Tibial artery (tissue), 4 donors: ENCODE measurements around the gene GCC2.
"Not testable (repeated sequence)": the region's sequence is repeated elsewhere in the genome, so short reads cannot be mapped to it uniquely, and the experiment has no call there.

ENCODE experiments used
- DNase-seq, 2 donors: peaks; one replicate each; pipeline ENCODE4 v3.0.0-alpha.2; 2019
- H3K27ac ChIP-seq, 2 donors: fragments of 200-600 bp; sonication (generic) in 1 of 2; 1 replicate in 1 of 2; 2 replicates in 1 of 2; pipeline ENCODE4 v1.5.1; 2018 to 2019; ENCODE audit warnings: mild to moderate bottlenecking in 1 of 2
- H3K27me3 ChIP-seq, 2 donors: fragments of 200-600 bp; sonication (generic) in 1 of 2; one replicate each; pipeline versions ENCODE4 v1.5.1 to v1.6.0; 2016 to 2019
- H3K36me3 ChIP-seq, 3 donors: fragments of 200-600 bp; sonication (generic) in 2 of 3; one replicate each; pipeline ENCODE4 v1.5.1; 2016 to 2019; ENCODE audit warnings: mild to moderate bottlenecking in 2 of 3
- H3K4me1 ChIP-seq, 4 donors: fragments of 200-600 bp; sonication (generic) in 2 of 4; 1 replicate in 3 of 4; 2 replicates in 1 of 4; pipeline ENCODE4 v1.5.1; 2016 to 2019
- H3K4me3 ChIP-seq, 2 donors: fragments of 200-600 bp; sonication (generic) in 1 of 2; 1 replicate in 1 of 2; 2 replicates in 1 of 2; pipeline ENCODE4 v1.5.1; 2018 to 2019; ENCODE audit warnings: mild to moderate bottlenecking in 2 of 2
- H3K9me3 ChIP-seq, 3 donors: fragments of 200-600 bp; sonication (generic) in 1 of 3; one replicate each; pipeline ENCODE4 v1.5.1; 2016 to 2019
- CTCF ChIP-seq, 2 experiments: fragments of 200-600 bp in 1 of 2; fragments of 450-650 bp in 1 of 2; IDR thresholded peaks; one replicate each; pipeline ENCODE4 v1.5.1; 2017 to 2019; ENCODE audit warnings: antibody characterized with exemption in 2 of 2, mild to moderate bottlenecking in 1 of 2, moderate library complexity in 1 of 2
- intact Hi-C: fragments of 100-400 bp; cut with DNase I; formaldehyde crosslinking; loops from one replicate; pipeline ENCODE4 v1.15.0; 2023; ENCODE audit warnings: low total_unique reads

GCC2 gene

GRCh38 chr2:108447947-108448677, 894 bp upstream of the GCC2 start:
- Histone ChIP-seq H3K36me3 (peaks cover 5 to 14% (median 6%) of the 10 kb centered on the region in 3 donors), H3K4me1 (peaks cover 0 to 15% (median 9%) of the 10 kb centered on the region in 4 donors), H3K9me3 (no peaks in the 10 kb centered on the region), H3K27me3 (no peaks in the 10 kb centered on the region), H3K4me3 (peak overlapping the region; percentile 79 to 83), H3K27ac (peak overlapping the region; percentile 81 to 88)
- TF ChIP-seq CTCF (IDR thresholded peaks at IDR 0.05) = no peak
- DNase-seq = no peak
- intact Hi-C loops = no loop called here

- H3K4me1 ChIP-seq = peaks cover 0 to 15% (median 9%) of the 10 kb centered on the region in 4 donors
- no peaks in the 10 kb centered on the region for H3K27me3 ChIP-seq
- TF ChIP-seq CTCF (IDR thresholded peaks at IDR 0.05) = no peak
- no peaks in the 10 kb centered on the region for H3K9me3 ChIP-seq
- intact Hi-C loops = no loop called here
- H3K27ac ChIP-seq = peak overlapping the region; percentile 81 to 88
- DNase-seq = no peak
- H3K4me3 ChIP-seq = peak overlapping the region; percentile 79 to 83
- H3K36me3 ChIP-seq = peaks cover 19 to 29% (median 19%) of the 10 kb centered on the region in 3 donors
These were observed 564 bp downstream of the GCC2 start for GRCh38 chr2:108449410-108450130.

- Histone ChIP-seq H3K27ac (no peak overlapping the region), H3K4me3 (no peak overlapping the region), H3K36me3 (peaks cover 32 to 42% (median 32%) of the 10 kb centered on the region in 3 donors), H3K9me3 (no peaks in the 10 kb centered on the region), H3K4me1 (peaks cover 0 to 15% (median 9%) of the 10 kb centered on the region in 4 donors), H3K27me3 (no peaks in the 10 kb centered on the region)
- no peak for TF ChIP-seq CTCF (IDR thresholded peaks at IDR 0.05)
- no peak for DNase-seq
- intact Hi-C loops = no loop called here
These were observed 1.9 kb downstream of the GCC2 start for GRCh38 chr2:108450863-108451262.

GRCh38 chr2:108451976-108452375, 3.0 kb downstream of the GCC2 start:
- Histone ChIP-seq H3K4me3 (no peak overlapping the region), H3K9me3 (peaks cover 0 to 2% (median 0%) of the 10 kb centered on the region in 3 donors), H3K27ac (no peak overlapping the region), H3K27me3 (no peaks in the 10 kb centered on the region), H3K36me3 (peaks cover 43 to 53% (median 43%) of the 10 kb centered on the region in 3 donors), H3K4me1 (peaks cover 0 to 15% (median 9%) of the 10 kb centered on the region in 4 donors)
- TF ChIP-seq CTCF (IDR thresholded peaks at IDR 0.05) = no peak
- no peak for DNase-seq
- intact Hi-C loops = no loop called here

GRCh38 chr2:108453530-108453929, 4.5 kb downstream of the GCC2 start:
- DNase-seq, H3K27ac ChIP-seq, intact Hi-C loops, H3K27me3 ChIP-seq, H3K4me3 ChIP-seq: not testable (repeated sequence)
- peaks cover 0 to 12% (median 0%) of the 10 kb centered on the region in 3 donors for H3K9me3 ChIP-seq
- H3K36me3 ChIP-seq = peaks cover 54 to 67% (median 57%) of the 10 kb centered on the region in 3 donors
- peaks cover 0 to 10% (median 7%) of the 10 kb centered on the region in 4 donors for H3K4me1 ChIP-seq

- Histone ChIP-seq H3K9me3 (peaks cover 0 to 12% (median 0%) of the 10 kb centered on the region in 3 donors), H3K4me3 (no peak overlapping the region), H3K36me3 (peaks cover 57 to 74% (median 60%) of the 10 kb centered on the region in 3 donors), H3K27me3 (no peaks in the 10 kb centered on the region), H3K27ac (no peak overlapping the region), H3K4me1 (peaks cover 0 to 9% (median 7%) of the 10 kb centered on the region in 4 donors)
- intact Hi-C loops = no loop called here
- TF ChIP-seq CTCF (IDR thresholded peaks at IDR 0.05) = no peak
- DNase-seq = no peak
These were observed 5.4 kb downstream of the GCC2 start for GRCh38 chr2:108454440-108454839.
